Measurements from ENCODE around the gene AHCTF1.
"Not testable (repeated sequence)": the region's sequence is repeated elsewhere in the genome, so short reads cannot be mapped to it uniquely, and the experiment has no call there.

Gene AHCTF1

DNA sequence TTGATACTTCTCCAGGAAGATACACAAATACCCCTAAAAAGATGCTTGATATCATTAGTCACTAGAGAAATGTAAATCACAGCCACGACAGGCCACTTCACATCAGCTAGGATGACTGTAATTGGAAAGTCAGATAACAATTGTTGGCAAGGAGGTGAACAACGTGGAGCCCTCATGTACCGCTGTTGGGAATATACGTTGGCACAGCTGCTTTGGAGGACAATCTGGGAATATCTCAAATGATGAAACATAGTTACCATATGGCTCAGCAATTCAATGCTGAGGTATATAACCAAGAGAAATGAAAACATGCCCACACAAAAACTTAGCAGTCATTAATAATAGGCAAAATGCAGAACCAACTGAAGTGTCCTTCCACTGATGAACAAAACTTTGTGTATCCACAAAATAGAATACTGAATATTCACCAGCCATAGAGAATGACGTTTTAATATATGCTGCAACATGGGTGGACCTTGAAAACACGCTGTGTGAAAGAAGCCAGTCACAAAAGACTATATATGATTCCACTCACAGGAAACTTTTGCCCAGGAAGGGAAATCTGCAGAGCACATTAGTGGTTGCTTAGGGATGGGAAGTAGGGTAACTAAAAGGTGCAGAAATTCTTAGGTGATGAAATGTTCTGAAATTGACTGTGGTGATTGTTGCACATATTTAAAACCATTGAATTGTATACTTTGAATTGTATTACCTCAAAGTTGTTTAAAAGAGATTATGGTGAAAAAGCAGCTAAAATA, 95.4 kb downstream of the AHCTF1 start:
- peak; percentile 29 for DNase-seq

DNA sequence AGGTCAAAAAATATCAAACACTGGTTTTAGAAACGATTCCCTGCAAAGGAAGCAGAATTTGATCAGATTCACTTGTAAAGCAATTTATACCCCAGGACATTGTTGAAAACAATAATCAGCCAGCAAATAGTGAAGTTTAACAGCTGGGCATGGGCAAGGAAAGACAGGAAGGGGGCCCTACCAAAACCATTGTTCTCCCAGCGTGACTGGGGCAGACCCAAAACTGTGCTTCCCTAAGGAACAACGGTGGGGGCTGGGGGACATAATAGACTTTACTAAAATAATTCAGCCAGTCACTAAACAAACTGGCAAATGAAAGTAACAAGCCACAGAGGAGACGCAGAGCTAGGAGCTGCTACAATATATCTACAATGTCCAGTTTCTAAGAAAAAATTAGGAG, 100.2 kb downstream of the AHCTF1 start:
- DNase-seq: no peak

DNA sequence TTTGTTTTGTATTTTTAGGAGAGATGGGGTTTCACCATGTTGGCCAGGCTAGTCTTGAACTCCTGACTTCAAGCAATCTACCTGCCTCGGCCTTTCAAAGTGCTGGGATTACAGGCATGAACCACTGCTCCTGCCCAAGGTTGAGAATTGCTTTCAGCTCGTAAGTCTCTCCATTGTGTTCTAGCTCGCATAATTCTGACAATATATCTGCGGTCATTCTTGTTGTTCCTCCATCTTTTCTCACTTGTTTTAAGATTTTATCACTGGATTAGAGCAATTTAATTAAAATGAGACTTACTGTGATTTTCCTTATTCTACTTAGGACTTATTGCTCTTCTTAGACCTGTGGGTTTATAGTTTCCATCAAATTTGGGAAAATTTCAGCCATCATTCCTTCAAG, 102.9 kb downstream of the AHCTF1 start:
- no peak for DNase-seq

DNA sequence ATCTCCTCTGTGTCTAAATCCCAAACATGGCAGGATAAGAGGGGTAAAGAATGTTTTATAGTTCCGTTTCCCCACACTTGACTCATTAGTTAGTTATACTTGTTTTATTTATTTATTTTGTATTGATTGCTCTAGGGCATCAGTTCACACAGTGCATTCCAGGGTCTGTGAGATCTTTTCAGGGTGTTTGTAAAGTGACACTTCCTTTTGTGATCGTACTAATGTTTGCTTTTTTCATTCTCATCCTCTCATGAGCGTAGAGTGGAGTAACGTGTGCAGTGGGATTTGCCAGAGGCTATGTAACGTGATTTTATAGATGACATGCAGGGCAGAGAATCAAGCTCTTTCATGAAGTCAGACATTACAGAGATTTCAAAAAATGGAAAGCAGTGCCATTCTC, 104.4 kb downstream of the AHCTF1 start:
- no peak for DNase-seq

DNA sequence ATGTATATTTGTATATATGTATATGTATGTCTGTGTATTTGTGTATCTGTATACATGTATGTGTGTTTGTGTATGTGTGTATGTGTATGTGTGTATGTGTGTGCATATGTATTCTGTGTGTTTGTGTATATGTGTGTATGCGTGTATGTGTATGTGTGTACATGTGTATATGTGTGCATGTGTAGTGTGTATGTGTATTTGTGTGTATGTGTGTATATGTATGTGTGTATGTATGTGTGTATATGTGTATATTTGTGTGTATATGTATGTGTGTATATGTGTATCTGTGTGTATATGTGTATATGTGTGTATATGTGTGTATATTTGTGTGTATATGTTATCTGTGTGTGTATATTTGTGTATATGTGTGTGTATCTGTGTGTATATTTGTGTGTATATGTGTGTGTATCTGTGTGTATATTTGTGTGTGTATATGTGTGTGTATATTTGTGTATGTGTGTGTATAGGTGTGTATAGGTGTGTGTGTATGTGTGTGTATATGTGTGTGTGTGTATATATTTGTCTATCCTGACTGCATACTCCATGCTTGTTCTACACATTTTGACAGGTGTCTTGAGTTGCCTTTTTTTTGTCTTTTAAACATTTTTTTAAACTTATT, 106.1 kb downstream of the AHCTF1 start:
- no peak for DNase-seq

DNA sequence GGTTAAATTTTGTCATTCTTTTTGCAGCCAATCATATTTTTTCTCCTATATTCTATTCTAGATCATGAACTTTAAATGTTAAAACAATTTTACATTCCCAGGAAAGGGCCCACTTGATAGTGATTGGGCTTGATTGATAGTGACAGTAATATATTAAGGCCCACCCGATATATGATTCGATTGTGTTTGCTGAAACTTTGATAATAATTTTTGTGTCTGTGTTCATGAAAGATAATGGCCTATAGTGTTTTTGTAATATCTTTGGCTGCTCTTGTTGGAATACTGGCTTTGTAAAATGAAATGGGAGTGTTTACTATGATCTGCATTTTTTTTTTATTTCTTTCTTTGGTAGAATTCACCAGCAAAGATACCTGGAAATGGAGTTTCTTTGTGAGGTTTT, 107.2 kb downstream of the AHCTF1 start:
- no peak for DNase-seq

DNA sequence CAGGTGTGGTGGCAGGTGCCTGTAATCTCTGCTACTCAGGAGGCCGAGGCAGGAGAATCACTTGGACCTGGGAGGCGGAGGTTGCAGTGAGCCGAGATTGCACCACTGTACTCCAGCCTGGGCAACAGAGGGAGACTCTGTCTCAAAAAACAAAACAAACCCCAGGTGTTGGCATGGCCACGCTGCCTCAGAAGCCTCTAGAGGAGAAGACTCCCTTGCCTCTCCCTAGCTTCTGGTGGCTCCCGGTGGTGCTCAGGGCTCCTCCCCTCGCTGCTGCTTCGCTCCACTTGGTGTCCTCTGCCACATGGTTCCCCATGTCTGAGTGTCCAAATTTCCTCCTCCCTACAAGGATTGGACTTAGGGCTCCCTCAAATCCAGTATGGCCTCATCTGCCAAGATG, 109.6 kb downstream of the AHCTF1 start:
- not testable (repeated sequence) for DNase-seq

DNA sequence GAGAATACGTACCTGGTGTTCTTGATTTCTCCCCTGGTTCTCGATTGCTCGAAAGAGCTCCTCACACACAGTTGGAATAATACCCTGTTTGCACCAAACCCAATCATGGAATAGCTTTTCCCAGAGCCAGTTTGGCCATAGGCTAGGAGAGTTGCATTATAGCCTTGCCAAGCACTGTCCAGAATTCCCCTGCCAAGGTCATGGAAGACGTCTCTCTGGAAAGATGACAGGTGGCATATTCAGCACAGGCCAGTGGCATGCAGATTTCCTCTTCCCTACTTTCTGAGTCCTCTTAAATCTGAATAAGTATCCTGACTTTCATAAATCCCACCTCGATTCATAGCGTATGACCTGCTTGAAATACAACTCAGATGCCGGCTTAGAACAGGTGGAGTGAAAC, 111.1 kb downstream of the AHCTF1 start:
- DNase-seq: no peak

DNA sequence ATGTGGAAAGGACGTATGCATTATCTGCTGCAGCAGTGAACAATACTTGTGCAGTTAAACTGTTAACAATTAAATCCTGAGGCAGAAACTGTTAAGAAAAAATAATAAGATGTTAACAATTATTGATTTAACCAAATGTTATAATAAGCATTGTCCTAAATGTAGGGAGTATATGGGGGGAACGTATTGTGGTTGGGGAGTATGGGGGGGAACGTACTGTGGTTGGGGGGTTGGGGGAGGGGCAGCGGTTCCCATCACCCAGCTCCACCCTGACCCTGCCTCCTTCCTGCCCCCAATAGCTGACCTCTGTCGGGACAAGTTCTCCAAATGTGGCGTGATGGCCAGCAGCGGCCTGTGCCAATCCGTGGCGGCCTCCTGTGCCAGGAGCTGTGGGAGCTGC, 114.0 kb downstream of the AHCTF1 start:
- not testable (repeated sequence) for DNase-seq

DNA sequence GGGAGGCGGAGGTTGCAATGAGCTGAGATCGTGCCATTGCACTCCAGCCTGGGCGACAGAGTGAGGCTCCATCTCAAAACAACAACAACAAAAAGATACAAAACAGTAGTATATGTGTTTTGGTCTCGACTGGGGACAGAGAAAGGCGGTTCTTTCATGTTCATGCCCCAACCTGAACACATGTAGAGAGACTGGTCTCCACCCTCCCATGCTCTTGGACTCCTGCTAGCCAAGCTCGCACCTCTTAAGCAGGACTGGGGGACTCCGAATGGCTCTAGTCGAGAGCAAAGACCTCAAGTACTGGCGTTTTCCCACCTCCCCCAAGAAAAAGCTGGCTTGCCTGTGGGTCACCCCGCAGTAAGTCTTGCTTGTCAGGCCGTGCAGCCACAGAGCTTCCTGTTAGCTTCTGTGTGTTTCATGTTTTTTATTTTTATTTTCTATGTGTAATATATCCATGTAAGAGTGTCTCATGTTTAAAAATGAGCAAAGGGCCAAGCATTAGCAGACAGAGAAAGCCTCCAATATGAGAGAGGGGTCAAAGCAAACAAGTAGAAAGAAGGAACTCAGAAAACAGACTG, 116.0 kb downstream of the AHCTF1 start:
- no peak for DNase-seq

DNA sequence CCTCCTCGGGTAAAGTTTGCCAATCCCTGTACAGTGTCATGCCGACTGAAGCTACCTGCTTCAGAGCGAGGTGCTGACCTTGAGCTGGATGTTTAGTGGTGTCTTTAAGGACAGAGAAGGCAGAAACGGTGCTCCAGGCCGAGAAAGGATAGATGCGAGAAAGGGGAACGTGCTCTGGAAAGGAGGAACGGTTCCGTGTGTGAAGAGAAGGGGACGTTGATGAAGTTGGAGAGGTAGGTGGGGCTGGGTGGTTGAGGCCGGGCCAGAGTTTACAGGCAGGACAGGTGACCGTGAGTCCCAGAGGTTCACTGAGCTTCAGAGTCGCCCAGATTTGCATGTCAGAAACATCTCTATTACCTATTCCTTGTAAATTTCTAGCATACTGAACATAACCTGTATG, 116.9 kb downstream of the AHCTF1 start:
- no peak for DNase-seq

DNA sequence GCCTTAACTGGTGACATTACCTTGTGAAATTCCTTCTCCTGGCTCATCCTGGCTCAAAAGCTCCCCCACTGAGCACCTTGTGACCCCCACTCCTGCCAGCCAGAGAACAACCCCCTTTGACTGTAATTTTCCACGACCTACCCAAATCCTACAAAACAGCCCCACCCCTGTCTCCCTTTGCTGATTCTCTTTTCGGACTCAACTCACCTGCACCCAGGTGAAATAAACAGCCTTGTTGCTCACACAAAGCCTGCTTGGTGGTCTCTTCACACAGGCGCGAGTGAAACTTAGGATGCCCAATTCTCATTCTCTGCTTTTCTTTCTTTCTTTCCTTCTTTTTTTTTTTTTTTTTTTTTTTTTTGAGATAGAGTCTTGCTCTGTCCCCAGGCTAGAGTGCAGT, 118.4 kb downstream of the AHCTF1 start:
- DNase-seq: not testable (repeated sequence)

DNA sequence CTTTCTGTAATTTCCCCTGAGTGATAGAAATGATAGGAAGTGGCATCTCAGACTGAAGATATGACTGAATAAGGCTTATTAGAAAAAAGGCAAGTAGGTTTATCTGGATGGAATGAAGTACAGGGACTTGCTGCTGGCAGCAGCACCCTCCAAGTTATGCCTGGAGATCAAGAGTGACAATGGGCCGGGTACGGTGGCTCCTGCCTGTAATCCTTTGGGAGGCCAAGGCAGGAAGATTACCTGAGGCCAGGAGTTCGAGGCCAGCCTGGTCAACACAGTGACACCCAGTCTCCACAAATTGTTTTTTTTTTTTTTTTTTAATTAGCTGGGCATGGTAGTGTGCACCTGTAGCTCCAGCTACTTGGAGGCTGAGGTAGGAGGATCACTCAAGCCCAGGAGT, 119.8 kb downstream of the AHCTF1 start:
- no peak for DNase-seq

DNA sequence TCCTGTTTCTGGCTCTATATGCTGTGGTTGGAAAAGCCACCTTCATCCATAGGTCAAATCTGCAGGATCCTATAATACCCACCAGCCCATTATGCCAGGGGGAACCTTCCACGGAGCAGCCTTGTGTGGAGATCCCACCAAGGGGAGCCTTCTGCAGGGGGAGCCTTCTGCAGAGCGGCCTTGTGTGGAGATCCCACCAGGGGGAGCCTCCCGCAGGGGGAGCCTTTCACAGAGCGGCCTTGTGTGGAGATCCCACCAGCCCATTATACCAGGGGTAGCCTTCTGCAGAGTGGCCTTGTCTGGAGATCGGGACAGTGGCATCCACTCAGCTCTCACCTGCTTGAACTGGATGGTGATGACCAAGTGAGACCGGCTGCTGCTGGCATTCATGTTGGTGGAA, 122.3 kb downstream of the AHCTF1 start:
- DNase-seq: no peak

DNA sequence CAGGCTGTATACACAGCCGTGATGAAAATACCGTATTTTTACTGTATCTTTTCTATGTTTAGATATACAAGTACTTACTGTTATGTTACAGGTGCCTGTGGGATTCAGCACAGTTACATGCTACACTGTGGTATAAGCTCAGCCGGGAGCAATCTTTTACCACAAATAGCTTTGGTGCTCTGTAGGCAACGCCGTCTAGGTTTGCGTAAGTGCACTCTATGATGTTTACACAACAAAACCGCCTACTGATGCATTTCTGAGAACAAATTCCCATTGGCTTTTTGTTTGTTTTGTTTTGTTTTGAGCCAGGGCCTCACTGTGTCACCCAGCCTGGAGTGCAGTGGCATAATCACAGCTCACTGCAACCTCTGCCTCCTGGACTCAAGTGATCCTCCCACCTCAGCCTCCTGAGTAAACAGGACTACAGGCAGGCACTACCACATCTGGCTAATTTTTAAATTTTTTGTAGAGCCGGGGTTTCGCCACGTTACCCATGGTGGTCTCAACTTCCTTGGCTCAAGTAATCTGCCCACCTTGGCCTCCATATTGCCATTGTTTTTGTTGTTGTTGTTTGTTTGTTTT, 126.5 kb downstream of the AHCTF1 start:
- DNase-seq: no peak

DNA sequence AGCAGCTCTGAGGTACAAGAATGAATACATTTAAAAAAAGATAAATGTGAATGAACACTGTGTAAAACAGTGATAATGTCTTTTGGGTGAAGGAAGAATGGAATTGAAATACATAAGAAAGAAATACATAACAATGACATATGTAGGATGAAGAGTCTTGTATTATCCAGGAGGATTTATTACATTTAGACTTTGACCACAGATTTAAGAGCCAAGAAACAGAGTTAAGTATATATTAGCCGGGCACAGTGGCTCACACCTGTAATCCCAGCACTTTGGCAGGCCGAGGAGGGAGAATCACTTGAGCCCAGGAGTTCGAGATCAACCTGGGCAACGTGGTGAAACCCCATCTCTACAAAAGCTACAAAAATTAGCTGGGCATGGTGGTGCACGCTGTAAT, 127.9 kb downstream of the AHCTF1 start:
- no peak for DNase-seq

DNA sequence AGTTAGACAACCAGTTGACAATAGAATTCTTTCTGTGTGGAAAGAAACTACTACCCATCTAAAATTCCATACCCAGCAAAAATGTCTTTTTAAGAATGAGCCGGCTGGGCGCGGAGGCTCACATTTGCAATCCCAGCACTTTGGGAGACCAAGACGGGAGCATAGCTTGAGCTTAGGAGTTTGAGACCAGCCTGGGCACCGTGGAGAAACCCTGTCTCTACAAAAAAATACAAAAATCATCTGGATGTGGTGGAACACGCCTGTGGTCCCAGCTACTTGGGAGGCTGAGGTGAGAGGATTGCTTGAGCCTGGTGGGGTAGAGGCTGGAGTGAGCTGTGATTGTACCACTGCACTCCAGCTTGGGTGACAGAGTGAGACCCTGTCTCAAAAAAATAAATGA, 128.4 kb downstream of the AHCTF1 start:
- DNase-seq: no peak

DNA sequence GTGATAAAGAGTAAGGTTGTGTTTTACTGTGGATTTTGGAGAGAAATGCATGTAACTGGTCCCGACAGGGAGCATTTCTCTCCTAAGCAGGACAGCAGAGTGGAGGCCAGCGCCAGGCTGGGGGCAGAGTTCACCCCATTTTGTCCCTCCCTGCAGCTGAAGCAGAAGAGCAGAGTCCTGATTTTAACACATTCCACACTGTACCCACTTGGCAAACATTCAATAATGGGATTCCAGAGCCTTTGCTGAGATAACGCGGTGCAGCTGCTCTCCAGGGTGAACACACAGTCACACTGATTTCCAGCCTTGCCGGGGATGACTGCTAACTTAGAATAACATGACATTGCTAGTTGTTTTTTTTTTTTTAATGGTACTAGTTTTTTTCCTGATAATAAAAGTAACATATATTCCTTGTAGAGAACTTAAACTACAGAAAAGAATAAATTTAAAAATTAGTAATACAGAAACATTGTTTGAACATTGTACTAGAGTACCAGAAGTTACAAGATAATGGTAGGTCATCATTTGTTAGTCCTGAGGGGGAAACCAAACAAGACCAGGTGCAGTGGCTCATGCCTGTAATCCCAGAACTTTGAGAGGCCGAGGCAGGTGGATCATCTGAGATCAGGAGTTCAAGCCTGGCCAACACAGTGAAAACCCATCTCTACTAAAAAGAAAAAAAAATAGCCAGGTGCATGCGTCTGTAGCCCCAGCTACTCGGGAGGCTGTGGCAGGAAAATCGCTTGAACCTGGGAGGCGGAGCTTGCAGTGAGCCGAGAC, 130.3 kb downstream of the AHCTF1 start:
- peak; percentile 26 for DNase-seq

DNA sequence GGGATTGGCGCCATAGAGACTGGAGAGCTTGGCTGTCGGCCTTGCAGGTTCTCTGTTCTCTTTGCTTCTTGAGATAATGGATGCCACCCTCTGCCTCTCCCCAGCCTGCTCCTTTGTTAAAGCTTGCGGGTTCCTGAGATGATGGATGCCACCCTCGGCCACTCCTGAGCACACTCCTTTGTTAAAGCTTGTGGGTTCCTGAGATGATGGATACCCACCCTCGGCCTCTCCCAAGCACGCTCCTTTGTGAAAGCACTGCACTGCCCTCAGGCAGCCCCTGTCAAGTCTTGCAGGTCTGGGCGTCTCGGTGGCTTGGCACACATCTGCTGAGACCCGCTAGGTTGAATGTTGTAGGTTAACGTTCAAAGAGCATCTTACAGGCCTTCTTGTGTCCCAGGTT, 131.0 kb downstream of the AHCTF1 start:
- DNase-seq: no peak

DNA sequence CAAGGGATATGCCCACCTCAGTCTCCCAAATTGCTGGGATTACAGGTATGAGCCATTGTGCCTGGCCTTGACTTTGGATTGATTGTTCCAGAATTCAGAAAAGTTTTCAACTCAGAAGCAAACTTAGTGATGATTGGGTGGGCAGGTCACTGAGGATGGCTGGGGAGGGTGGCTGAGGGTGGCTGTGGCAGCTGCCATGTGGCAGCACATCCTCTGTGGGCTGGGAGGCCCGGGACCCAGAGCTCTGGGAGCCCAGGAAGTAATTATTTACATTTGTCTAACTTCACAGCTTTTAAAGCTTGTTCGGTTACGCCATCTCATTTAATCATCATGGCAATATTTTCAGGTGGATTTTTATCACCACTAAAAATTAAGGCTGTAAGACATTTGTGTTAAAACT, 131.4 kb downstream of the AHCTF1 start:
- DNase-seq: no peak

DNA sequence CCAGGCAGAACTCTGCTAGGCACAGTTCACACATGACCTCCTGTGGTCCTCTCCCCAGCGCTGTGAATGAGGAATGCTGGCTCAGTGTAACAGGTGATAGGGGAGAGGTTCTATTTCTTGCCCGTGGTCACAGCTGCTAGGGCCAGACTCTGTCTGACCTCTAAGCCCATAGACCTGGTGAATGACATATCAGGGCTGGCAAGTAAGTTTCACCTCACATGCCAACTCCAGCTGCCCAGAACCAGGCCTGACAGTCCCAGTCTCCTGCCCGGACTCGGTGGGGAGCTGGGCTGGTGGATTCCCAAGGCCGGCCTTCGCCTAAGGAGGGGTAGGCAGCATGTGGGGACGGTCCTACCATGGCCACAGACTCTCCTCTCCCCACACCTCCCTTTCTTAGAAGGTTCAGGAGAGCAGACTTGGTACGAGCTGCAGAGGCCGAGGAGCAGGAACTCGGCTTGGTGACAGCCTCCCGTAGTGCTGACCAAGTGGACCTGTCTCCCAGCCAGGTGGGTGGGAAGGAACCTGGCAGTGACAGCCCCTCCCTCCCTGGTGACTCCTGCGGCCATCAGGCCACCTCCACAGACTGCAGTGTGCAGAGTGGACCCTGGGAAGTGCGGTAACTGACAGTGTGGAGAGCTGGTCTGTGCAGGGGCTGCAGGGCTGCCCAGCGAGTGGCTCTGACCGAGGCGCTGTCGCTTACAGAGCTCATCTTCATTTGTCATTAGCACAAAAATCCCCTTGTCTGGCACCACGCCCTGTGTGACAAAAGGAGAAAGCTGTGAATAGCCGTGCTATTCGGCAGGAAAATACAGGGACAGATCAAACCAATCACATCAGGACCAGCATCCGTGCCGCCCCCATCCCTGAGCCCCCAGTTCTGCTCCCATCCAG, 132.9 kb downstream of the AHCTF1 start:
- DNase-seq: no peak

DNA sequence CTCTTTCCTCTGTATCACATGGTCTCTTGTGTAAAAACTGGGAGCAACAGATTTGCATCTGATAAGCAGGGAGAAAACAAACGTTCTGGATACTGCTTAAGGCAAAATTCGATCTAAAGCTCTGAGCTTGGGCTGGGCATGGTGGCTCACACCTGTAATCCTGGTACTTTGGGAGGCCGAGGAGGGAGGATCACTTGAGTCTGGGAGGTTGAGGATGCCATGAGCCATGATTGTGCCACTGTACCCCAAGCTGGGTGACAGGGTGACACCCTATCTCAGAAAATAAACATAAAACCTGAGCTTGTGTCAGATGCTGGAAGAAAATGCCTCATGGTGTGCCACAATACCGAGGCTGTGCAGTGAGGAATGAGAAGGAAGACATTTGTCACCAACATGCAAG, 133.6 kb downstream of the AHCTF1 start:
- DNase-seq: no peak

Data from fibroblast of skin of scalp (primary cell).